Ishikawa (cell line): ENCODE results near the gene FRMD4B.

Source experiments
- CEBPB ChIP-seq: IDR thresholded peaks from 2 replicates; pipeline ENCODE4 v1.6.1; 2012
- CREB1 ChIP-seq: IDR thresholded peaks from 2 replicates; pipeline ENCODE4 v1.6.1; 2012; ENCODE audit warnings: low read depth
- EGR1 ChIP-seq: IDR thresholded peaks from 2 replicates; pipeline ENCODE4 v1.6.1; 2012
- EP300 ChIP-seq: IDR thresholded peaks from 2 replicates; pipeline ENCODE4 v1.6.1; 2012; ENCODE audit warnings: borderline replicate concordance
- FOXM1 ChIP-seq: IDR thresholded peaks from 2 replicates; pipeline ENCODE4 v1.6.1; 2012; ENCODE audit warnings: low read depth, borderline replicate concordance
- NFIC ChIP-seq: IDR thresholded peaks from 2 replicates; pipeline ENCODE4 v1.6.1; 2012
- RAD21 ChIP-seq: IDR thresholded peaks from 2 replicates; pipeline ENCODE4 v1.6.1; 2012; ENCODE audit warnings: low read depth
- TAF1 ChIP-seq: IDR thresholded peaks from 2 replicates; pipeline ENCODE4 v1.6.1; 2012; ENCODE audit warnings: low read depth, mild to moderate bottlenecking
- TCF12 ChIP-seq: IDR thresholded peaks from 2 replicates; pipeline ENCODE4 v1.6.1; 2012; ENCODE audit warnings: low read depth
- TEAD4 ChIP-seq: IDR thresholded peaks from 2 replicates; pipeline ENCODE4 v1.6.1; 2012
- YY1 ChIP-seq: IDR thresholded peaks from 2 replicates; pipeline ENCODE4 v1.6.1; 2012; ENCODE audit warnings: low read depth
- ZBTB7A ChIP-seq: IDR thresholded peaks from 2 replicates; pipeline ENCODE4 v1.6.1; 2012; ENCODE audit warnings: low read depth
- TF ChIP-seq, protein P1 (sequence below): IDR thresholded peaks from 2 replicates; pipeline ENCODE4 v1.6.1; 2012
- TF ChIP-seq, protein P2 (sequence below): IDR thresholded peaks from 2 replicates; pipeline ENCODE4 v1.6.1; 2012
- TF ChIP-seq, protein P3 (sequence below): IDR thresholded peaks from 2 replicates; pipeline ENCODE4 v1.6.1; 2012; ENCODE audit warnings: low read depth, mild to moderate bottlenecking

FRMD4B gene

DNA sequence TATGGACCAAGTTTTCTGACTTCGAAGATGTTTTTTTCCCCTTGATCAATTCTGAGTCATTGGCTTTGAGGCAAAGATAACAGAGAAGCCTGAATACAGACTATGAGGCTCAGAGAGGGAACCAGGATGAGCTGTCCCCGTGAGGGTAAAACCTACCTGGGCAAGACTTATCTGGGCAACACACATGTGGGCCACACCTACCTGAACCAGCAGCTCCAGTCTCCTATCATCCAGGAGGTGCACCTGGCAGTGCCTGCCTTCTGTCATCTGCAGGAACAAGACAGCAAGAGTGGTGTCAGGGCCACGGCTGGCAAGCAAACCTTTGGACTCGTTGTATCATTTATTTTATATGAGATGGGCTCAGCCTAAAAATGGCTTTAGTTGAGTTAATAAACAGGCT, 72.6 kb downstream of the FRMD4B start:
- no peak for TF ChIP-seq CEBPB
- TF ChIP-seq, protein P1, sequence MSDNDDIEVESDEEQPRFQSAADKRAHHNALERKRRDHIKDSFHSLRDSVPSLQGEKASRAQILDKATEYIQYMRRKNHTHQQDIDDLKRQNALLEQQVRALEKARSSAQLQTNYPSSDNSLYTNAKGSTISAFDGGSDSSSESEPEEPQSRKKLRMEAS, result no peak

DNA sequence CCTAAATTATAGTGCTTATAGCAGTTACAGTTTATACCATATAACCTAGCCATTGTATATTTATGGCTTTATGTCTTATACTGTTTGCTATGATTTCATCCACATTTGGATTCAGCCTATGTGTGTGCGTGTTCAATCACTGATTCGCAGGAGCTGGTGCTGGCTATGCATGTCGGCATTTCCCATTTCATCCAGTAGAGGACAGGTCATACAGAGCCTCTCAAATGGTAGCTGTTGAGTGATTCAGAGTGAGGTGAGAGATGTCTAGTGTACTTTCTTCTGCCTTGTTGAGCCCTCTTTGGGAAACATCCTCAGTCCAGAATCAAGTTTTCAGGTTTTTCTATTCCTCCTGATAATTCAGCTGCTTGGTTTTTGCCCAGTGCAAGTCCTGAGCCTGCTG, 76.1 kb downstream of the FRMD4B start:
- TF ChIP-seq ZBTB7A (no peak), RAD21 (peak; percentile 22; the same call in 1 of the 2 replicates)

DNA sequence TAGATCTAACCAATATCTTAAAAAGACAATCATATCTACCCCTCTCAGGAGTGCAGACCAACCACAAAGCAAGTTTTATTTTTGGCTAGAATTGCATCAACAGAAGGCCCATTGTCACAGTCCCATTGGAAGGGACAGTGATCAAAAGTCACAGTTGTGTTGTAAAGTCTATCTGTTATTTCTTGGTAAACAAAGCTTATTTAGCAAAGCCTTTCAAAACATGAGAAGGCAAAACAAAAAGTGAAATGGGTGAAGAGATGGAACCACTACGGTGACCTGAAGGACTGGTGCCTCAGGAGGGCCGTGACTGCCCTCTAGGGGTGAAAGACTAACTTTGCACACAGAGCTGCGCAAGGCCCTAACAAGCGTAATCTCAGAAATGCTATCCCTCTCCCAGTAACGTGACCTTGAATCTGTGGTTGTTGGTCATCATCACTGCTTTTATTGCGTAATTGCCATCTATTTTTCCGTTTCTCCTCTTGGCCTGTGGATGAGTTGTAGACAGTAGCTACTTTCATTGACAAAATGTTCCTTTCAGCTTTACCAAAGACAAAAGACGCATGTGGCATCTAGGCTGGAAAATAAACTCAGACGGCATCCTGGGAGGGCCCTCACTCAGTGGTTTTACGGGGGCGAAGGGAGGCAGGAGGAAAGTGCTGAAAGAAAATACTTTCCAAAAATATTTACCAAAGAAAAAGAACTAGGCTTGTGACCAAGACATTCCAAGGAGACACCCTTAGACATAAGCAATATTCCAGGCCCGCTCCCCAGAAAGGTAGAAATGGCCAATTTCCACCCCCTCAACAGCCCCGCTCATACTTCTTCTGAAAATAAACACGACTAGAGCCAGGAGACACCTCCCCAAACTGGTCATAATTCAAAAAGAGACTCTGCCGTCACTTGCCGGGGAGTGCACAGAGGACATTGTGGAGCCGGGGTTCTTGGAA, 79.4 kb downstream of the FRMD4B start:
- TF ChIP-seq, protein P1, result no peak
- 0 out of 2 replicates have a peak, but pooled peaks have one; percentile 7 for TF ChIP-seq YY1
- TF ChIP-seq EP300, result no peak
- TF ChIP-seq, protein P2, sequence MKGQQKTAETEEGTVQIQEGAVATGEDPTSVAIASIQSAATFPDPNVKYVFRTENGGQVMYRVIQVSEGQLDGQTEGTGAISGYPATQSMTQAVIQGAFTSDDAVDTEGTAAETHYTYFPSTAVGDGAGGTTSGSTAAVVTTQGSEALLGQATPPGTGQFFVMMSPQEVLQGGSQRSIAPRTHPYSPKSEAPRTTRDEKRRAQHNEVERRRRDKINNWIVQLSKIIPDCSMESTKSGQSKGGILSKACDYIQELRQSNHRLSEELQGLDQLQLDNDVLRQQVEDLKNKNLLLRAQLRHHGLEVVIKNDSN, result no peak
- peak; percentile 99 for TF ChIP-seq RAD21
- TF ChIP-seq CEBPB, result peak; percentile 65

DNA sequence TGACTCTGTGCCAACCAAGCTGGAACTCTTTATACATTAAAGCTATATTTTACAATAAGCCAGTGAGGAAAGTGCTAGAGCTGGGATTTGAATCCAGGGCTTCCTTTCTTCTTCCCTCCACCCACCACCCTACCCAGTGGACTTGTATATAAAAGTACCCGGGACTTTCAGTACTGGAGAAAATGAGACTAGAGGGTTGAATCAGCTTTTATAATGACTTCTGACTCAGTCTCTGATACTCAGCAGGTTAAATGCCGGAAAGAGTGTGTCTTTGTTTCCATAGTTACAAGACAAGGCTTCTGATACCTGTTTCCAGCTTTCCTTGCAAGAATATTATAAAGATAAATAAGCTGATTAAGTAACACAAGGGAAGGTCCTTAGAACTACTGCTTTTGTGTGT, 80.9 kb downstream of the FRMD4B start:
- no peak for TF ChIP-seq CREB1
- TF ChIP-seq EGR1, result no peak
- TF ChIP-seq ZBTB7A, result no peak
- TF ChIP-seq TCF12, result no peak
- TF ChIP-seq, protein P3, sequence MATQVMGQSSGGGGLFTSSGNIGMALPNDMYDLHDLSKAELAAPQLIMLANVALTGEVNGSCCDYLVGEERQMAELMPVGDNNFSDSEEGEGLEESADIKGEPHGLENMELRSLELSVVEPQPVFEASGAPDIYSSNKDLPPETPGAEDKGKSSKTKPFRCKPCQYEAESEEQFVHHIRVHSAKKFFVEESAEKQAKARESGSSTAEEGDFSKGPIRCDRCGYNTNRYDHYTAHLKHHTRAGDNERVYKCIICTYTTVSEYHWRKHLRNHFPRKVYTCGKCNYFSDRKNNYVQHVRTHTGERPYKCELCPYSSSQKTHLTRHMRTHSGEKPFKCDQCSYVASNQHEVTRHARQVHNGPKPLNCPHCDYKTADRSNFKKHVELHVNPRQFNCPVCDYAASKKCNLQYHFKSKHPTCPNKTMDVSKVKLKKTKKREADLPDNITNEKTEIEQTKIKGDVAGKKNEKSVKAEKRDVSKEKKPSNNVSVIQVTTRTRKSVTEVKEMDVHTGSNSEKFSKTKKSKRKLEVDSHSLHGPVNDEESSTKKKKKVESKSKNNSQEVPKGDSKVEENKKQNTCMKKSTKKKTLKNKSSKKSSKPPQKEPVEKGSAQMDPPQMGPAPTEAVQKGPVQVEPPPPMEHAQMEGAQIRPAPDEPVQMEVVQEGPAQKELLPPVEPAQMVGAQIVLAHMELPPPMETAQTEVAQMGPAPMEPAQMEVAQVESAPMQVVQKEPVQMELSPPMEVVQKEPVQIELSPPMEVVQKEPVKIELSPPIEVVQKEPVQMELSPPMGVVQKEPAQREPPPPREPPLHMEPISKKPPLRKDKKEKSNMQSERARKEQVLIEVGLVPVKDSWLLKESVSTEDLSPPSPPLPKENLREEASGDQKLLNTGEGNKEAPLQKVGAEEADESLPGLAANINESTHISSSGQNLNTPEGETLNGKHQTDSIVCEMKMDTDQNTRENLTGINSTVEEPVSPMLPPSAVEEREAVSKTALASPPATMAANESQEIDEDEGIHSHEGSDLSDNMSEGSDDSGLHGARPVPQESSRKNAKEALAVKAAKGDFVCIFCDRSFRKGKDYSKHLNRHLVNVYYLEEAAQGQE, result no peak
- TF ChIP-seq EP300, result no peak

DNA sequence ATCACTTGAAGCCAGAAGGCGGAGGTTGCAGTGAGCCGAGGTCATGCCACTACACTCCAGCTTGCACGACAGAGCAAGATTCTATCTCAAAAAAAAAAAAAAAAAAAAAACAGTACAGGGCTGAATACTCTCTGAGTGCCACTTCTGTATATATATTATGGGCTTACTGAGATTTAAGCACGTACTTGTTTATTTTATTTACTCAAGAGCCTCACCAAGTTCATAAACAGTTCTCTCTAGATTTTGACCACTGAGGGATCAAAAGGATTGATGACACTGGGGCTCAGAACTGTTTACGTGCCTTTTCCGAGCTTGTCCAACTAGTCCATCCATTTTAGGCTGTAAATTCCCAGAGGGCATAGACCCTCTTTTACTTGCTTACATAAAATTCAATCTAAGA, 81.5 kb downstream of the FRMD4B start:
- TF ChIP-seq TAF1 (no peak), EGR1 (no peak), FOXM1 (no peak), CREB1 (no peak), TCF12 (no peak), ZBTB7A (no peak), EP300 (no peak), TEAD4 (no peak), CEBPB (no peak), RAD21 (no peak)
- TF ChIP-seq, protein P1, result no peak
- TF ChIP-seq, protein P2, result no peak
- TF ChIP-seq, protein P3, result no peak

DNA sequence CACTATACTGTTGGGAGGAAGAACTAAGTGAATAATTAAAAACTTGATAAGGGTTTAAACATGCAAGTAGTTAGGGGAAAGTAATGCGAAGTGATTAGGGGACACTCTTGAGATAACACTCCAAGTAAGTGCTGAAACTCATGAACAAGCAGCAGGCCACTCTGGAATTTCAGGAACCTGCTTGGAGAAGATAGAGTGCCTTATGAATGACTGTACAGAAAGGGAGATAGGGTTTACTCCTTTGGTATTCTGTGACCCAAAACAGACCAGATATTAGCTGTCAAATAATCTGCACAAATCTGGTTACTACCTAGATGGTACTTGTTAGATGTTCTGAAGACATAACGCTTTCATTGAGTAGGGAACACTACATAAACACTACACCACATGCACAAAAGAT, 85.6 kb downstream of the FRMD4B start:
- TF ChIP-seq CEBPB (no peak), EGR1 (no peak), TEAD4 (no peak), RAD21 (no peak), FOXM1 (no peak), EP300 (no peak), YY1 (no peak), ZBTB7A (no peak), CREB1 (no peak), TCF12 (no peak), NFIC (no peak), TAF1 (no peak)
- TF ChIP-seq, protein P1, result no peak
- TF ChIP-seq, protein P3, result no peak
- TF ChIP-seq, protein P2, result no peak
